SK-N-SH treated with all-trans-retinoic acid at 6 μM for 48 hours (cell line): ENCODE measurements around the gene MDGA2.

Source experiments
- ATAC-seq: fragments of 200-7000 bp; cut with Tn5 transposase; 3 replicates; pipeline ENCODE4 v1.9.1; 2020; ENCODE audit warnings: mild to moderate bottlenecking, moderate library complexity
- ARNTL ChIP-seq: fragments of 450-650 bp; formaldehyde crosslinking; IDR thresholded peaks from 2 replicates; pipeline ENCODE4 v1.5.0; 2020; ENCODE audit warnings: low read depth, mild to moderate bottlenecking, moderate library complexity, borderline replicate concordance
- BACH2 ChIP-seq: fragments of 250-450 bp; sonication (Bioruptor Pico); IDR thresholded peaks from 2 replicates; pipeline ENCODE4 v1.9.0; 2021; ENCODE audit warnings: mild to moderate bottlenecking, borderline replicate concordance
- CSDC2 ChIP-seq: fragments of 250-450 bp; sonication (Bioruptor Pico); IDR thresholded peaks from 2 replicates; pipeline ENCODE4 v1.5.0; 2020; ENCODE audit warnings: mild to moderate bottlenecking, moderate library complexity
- ESRRG ChIP-seq: fragments of 250-450 bp; sonication (Bioruptor Pico); IDR thresholded peaks from 2 replicates; pipeline ENCODE4 v1.6.1; 2021; ENCODE audit warnings: mild to moderate bottlenecking
- GLIS3 ChIP-seq: fragments of 250-450 bp; sonication (Bioruptor Pico); IDR thresholded peaks from 2 replicates; pipeline ENCODE4 v1.5.0; 2020; ENCODE audit warnings: mild to moderate bottlenecking, moderate library complexity
- ISL1 ChIP-seq: fragments of 250-450 bp; sonication (Bioruptor Pico); IDR thresholded peaks from 2 replicates; pipeline ENCODE4 v2.1.2; 2022; ENCODE audit warnings: mild to moderate bottlenecking, moderate library complexity
- OSR1 ChIP-seq: fragments of 250-450 bp; sonication (Bioruptor Pico); IDR thresholded peaks from 2 replicates; pipeline ENCODE4 v1.8.0; 2022; ENCODE audit warnings: moderate library complexity, mild to moderate bottlenecking, inconsistent platforms
- PPARA ChIP-seq: fragments of 250-450 bp; sonication (Bioruptor Pico); IDR thresholded peaks from 2 replicates; pipeline ENCODE4 v1.5.0; 2020; ENCODE audit warnings: mild to moderate bottlenecking, borderline replicate concordance
- RARB ChIP-seq: fragments of 250-450 bp; sonication (Bioruptor Pico); IDR thresholded peaks from 2 replicates; pipeline ENCODE4 v1.8.0; 2021; ENCODE audit warnings: mild to moderate bottlenecking, moderate library complexity
- SNAI2 ChIP-seq: fragments of 250-450 bp; sonication (Bioruptor Pico); IDR thresholded peaks from 2 replicates; pipeline ENCODE4 v1.5.0; 2020; ENCODE audit warnings: mild to moderate bottlenecking, moderate library complexity
- TCF4 ChIP-seq: fragments of 250-450 bp; sonication (Bioruptor Pico); IDR thresholded peaks from 2 replicates; pipeline ENCODE4 v1.8.0; 2021; ENCODE audit warnings: mild to moderate bottlenecking, moderate library complexity, borderline replicate concordance
- TOX ChIP-seq: fragments of 250-450 bp; sonication (Bioruptor Pico); IDR thresholded peaks from 2 replicates; pipeline ENCODE4 v1.8.0; 2021; ENCODE audit warnings: mild to moderate bottlenecking, moderate library complexity, borderline replicate concordance
- ZC3H10 ChIP-seq: fragments of 250-450 bp; sonication (Bioruptor Pico); IDR thresholded peaks from 2 replicates; pipeline ENCODE4 v1.5.1; 2021; ENCODE audit warnings: mild to moderate bottlenecking, moderate library complexity
- ZFP3 ChIP-seq: fragments of 250-450 bp; sonication (Bioruptor Pico); IDR thresholded peaks from 2 replicates; pipeline ENCODE4 v1.5.0; 2020; ENCODE audit warnings: mild to moderate bottlenecking, moderate library complexity
- ZFP30 ChIP-seq: fragments of 450-650 bp; formaldehyde crosslinking; IDR thresholded peaks from 2 replicates; pipeline ENCODE4 v1.5.0; 2022; ENCODE audit warnings: mild to moderate bottlenecking, moderate library complexity
- ZNF565 ChIP-seq: fragments of 450-650 bp; formaldehyde crosslinking; conservative IDR thresholded peaks from 2 replicates; pipeline ENCODE4 v1.5.0; 2020; ENCODE audit warnings: low read depth, mild to moderate bottlenecking, moderate library complexity
- ZNF70 ChIP-seq: fragments of 450-650 bp; formaldehyde crosslinking; IDR thresholded peaks from 2 replicates; pipeline ENCODE4 v1.5.0; 2020; ENCODE audit warnings: mild to moderate bottlenecking, moderate library complexity
- ZNF8 ChIP-seq: fragments of 450-650 bp; formaldehyde crosslinking; IDR thresholded peaks from 2 replicates; pipeline ENCODE4 v1.5.0; 2020; ENCODE audit warnings: mild to moderate bottlenecking, moderate library complexity
- TF ChIP-seq, protein P1 (sequence below): fragments of 250-450 bp; sonication (Bioruptor Pico); IDR thresholded peaks from 2 replicates; pipeline ENCODE4 v1.5.1; 2021; ENCODE audit warnings: mild to moderate bottlenecking, moderate library complexity
- TF ChIP-seq, protein P2 (sequence below): fragments of 250-450 bp; sonication (Bioruptor Pico); IDR thresholded peaks from 2 replicates; pipeline ENCODE4 v1.8.0; 2020; ENCODE audit warnings: mild to moderate bottlenecking, moderate library complexity, borderline replicate concordance
- TF ChIP-seq, protein P3 (sequence below): fragments of 250-450 bp; sonication (Bioruptor Pico); IDR thresholded peaks from 2 replicates; pipeline ENCODE4 v1.5.1; 2020; ENCODE audit warnings: low read depth, mild to moderate bottlenecking, moderate library complexity
- TF ChIP-seq, protein P4 (sequence below): fragments of 250-450 bp; sonication (Bioruptor Pico); IDR thresholded peaks from 2 replicates; pipeline ENCODE4 v1.5.0; 2020; ENCODE audit warnings: mild to moderate bottlenecking, moderate library complexity
- TF ChIP-seq, protein P5 (sequence below): fragments of 250-450 bp; sonication (Bioruptor Pico); IDR thresholded peaks from 2 replicates; pipeline ENCODE4 v1.8.0; 2021; ENCODE audit warnings: low read depth, mild to moderate bottlenecking, moderate library complexity, borderline replicate concordance

Gene MDGA2

DNA sequence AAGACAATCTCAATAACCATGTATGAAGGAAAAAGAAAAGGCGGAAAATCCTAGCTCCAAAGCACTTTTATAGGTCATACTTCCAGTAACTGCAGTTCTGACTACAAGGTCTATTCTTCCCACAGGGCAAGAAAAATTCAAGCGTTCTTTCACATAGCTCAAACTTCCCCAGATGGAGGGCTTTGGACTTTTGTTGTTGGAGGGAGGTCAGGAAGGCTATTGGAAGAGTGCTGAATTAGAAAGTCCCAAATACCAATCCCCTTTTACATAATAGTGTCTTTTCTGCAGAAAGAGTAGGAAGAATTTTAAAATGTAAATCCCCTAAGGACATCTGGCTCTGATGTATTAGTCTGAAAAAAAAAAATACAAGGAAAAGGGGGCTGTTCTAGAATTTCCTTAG lies 309.4 kb downstream of the MDGA2 start:
- TF ChIP-seq ISL1 (no peak), ZNF8 (CRISPR knock-in tag) (no peak)
- no peak for ATAC-seq

DNA sequence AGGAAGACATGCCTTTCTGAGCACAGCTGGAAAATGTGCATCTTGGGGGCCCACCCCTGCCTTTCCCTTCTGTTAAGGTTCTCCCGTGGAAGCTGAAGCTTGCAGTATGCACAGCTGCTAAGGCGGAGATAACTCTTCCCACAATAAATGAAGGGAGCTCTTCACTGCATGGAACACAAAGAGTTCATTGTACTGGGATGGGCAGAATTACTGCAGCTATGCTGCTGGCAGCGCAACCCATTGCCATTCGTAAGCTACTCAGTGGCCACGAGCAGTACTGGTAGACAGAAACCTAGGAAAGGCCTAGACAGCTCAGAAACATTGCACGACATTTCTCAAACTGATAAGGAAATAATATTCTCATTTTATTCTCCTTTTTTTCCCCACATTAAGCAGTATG lies 310.2 kb downstream of the MDGA2 start:
- no peak for TF ChIP-seq ZNF8 (CRISPR knock-in tag)
- no peak for TF ChIP-seq SNAI2 (CRISPR knock-in tag)
- no peak for ATAC-seq

DNA sequence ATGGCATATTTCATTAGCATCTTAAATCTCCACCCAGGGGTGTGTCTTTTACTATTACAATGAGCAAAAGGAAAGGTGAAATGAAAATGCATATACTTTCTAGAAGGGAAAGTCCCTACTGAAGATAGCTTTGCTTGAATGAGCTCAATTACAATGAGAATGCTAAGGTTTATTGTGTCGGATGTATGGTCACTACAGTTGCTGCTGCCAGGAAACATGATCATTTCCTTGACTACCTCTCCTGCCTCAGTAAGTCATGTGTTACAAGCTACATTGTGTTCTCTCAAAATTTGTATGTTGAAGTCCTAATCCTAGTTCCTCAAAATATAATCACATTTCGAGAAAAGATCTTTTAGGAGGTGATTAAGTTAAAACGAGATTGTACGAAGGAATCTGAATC lies 322.2 kb downstream of the MDGA2 start:
- no peak for ATAC-seq
- no peak for TF ChIP-seq RARB (CRISPR knock-in tag)
- TF ChIP-seq, protein P1, sequence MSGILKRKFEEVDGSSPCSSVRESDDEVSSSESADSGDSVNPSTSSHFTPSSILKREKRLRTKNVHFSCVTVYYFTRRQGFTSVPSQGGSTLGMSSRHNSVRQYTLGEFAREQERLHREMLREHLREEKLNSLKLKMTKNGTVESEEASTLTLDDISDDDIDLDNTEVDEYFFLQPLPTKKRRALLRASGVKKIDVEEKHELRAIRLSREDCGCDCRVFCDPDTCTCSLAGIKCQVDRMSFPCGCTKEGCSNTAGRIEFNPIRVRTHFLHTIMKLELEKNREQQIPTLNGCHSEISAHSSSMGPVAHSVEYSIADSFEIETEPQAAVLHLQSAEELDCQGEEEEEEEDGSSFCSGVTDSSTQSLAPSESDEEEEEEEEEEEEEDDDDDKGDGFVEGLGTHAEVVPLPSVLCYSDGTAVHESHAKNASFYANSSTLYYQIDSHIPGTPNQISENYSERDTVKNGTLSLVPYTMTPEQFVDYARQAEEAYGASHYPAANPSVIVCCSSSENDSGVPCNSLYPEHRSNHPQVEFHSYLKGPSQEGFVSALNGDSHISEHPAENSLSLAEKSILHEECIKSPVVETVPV (CRISPR knock-in tag), result no peak
- no peak for TF ChIP-seq ARNTL
- no peak for TF ChIP-seq CSDC2 (CRISPR knock-in tag)
- TF ChIP-seq TOX (CRISPR knock-in tag), result no peak

DNA sequence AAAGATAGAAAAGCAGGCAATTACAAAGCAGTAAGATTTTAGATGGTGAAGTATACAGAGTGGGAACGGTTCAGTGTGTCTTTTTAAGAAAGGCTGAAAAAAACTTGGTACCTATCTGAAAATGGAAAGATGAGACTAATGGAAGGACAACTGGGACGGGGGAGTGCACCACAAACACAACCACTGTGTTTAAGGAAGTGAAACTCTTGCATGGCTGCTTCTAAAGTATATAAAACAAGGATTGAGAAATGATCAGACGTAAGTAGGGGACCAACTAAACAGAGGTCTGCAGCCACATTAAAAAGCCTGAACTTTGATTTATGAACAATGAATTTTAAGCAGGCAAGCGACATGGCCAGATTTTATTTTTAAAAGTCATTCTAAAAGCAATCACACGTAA lies 328.6 kb downstream of the MDGA2 start:
- no peak for TF ChIP-seq ZNF8 (CRISPR knock-in tag)
- TF ChIP-seq ZNF565 (CRISPR knock-in tag), result no peak
- no peak for TF ChIP-seq SNAI2 (CRISPR knock-in tag)
- no peak for TF ChIP-seq ZNF70 (CRISPR knock-in tag)
- TF ChIP-seq, protein P2, sequence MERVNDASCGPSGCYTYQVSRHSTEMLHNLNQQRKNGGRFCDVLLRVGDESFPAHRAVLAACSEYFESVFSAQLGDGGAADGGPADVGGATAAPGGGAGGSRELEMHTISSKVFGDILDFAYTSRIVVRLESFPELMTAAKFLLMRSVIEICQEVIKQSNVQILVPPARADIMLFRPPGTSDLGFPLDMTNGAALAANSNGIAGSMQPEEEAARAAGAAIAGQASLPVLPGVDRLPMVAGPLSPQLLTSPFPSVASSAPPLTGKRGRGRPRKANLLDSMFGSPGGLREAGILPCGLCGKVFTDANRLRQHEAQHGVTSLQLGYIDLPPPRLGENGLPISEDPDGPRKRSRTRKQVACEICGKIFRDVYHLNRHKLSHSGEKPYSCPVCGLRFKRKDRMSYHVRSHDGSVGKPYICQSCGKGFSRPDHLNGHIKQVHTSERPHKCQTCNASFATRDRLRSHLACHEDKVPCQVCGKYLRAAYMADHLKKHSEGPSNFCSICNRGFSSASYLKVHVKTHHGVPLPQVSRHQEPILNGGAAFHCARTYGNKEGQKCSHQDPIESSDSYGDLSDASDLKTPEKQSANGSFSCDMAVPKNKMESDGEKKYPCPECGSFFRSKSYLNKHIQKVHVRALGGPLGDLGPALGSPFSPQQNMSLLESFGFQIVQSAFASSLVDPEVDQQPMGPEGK, result no peak
- TF ChIP-seq ZC3H10, result no peak
- TF ChIP-seq BACH2, result no peak
- TF ChIP-seq, protein P3, sequence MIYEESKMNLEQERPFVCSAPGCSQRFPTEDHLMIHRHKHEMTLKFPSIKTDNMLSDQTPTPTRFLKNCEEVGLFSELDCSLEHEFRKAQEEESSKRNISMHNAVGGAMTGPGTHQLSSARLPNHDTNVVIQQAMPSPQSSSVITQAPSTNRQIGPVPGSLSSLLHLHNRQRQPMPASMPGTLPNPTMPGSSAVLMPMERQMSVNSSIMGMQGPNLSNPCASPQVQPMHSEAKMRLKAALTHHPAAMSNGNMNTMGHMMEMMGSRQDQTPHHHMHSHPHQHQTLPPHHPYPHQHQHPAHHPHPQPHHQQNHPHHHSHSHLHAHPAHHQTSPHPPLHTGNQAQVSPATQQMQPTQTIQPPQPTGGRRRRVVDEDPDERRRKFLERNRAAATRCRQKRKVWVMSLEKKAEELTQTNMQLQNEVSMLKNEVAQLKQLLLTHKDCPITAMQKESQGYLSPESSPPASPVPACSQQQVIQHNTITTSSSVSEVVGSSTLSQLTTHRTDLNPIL (CRISPR knock-in tag), result no peak
- no peak for TF ChIP-seq GLIS3 (CRISPR knock-in tag)
- TF ChIP-seq, protein P1 (CRISPR knock-in tag), result no peak
- no peak for TF ChIP-seq ISL1
- no peak for TF ChIP-seq ZFP3
- TF ChIP-seq PPARA, result no peak
- no peak for TF ChIP-seq TOX (CRISPR knock-in tag)
- TF ChIP-seq OSR1, result no peak
- TF ChIP-seq, all 23 proteins: peak for 0
- no peak for ATAC-seq

DNA sequence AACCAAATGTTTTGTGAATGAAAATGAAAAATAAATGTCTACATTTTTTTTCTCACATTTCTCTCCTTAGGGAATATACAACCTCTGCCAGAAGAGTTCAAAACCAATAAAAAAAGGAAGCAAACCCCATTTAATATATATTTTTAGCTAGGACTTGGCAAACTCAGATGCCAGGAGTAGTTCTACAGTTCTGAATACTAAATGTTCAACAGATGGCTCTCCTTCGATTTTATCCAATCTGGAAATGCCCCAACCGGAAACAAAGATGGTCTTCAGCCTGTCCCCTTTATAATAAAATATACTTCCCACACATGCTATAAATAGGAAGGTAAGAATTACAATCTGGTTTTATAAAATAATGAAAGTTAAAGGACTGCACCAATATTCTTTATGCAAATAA lies 330.4 kb downstream of the MDGA2 start:
- TF ChIP-seq, protein P2, result no peak
- no peak for TF ChIP-seq PPARA
- TF ChIP-seq, protein P4, sequence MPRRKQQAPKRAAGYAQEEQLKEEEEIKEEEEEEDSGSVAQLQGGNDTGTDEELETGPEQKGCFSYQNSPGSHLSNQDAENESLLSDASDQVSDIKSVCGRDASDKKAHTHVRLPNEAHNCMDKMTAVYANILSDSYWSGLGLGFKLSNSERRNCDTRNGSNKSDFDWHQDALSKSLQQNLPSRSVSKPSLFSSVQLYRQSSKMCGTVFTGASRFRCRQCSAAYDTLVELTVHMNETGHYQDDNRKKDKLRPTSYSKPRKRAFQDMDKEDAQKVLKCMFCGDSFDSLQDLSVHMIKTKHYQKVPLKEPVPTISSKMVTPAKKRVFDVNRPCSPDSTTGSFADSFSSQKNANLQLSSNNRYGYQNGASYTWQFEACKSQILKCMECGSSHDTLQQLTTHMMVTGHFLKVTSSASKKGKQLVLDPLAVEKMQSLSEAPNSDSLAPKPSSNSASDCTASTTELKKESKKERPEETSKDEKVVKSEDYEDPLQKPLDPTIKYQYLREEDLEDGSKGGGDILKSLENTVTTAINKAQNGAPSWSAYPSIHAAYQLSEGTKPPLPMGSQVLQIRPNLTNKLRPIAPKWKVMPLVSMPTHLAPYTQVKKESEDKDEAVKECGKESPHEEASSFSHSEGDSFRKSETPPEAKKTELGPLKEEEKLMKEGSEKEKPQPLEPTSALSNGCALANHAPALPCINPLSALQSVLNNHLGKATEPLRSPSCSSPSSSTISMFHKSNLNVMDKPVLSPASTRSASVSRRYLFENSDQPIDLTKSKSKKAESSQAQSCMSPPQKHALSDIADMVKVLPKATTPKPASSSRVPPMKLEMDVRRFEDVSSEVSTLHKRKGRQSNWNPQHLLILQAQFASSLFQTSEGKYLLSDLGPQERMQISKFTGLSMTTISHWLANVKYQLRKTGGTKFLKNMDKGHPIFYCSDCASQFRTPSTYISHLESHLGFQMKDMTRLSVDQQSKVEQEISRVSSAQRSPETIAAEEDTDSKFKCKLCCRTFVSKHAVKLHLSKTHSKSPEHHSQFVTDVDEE (CRISPR knock-in tag), result no peak
- TF ChIP-seq CSDC2 (CRISPR knock-in tag), result no peak
- no peak for TF ChIP-seq ZFP30 (CRISPR knock-in tag)
- no peak for TF ChIP-seq RARB (CRISPR knock-in tag)
- TF ChIP-seq ESRRG (CRISPR knock-in tag), result no peak
- TF ChIP-seq ZFP3, result no peak
- TF ChIP-seq ZNF565 (CRISPR knock-in tag), result no peak
- no peak for TF ChIP-seq ZC3H10
- TF ChIP-seq SNAI2 (CRISPR knock-in tag), result no peak
- no peak for TF ChIP-seq OSR1
- TF ChIP-seq BACH2, result no peak
- TF ChIP-seq ISL1, result no peak
- TF ChIP-seq TCF4 (CRISPR knock-in tag), result no peak
- TF ChIP-seq, protein P5, sequence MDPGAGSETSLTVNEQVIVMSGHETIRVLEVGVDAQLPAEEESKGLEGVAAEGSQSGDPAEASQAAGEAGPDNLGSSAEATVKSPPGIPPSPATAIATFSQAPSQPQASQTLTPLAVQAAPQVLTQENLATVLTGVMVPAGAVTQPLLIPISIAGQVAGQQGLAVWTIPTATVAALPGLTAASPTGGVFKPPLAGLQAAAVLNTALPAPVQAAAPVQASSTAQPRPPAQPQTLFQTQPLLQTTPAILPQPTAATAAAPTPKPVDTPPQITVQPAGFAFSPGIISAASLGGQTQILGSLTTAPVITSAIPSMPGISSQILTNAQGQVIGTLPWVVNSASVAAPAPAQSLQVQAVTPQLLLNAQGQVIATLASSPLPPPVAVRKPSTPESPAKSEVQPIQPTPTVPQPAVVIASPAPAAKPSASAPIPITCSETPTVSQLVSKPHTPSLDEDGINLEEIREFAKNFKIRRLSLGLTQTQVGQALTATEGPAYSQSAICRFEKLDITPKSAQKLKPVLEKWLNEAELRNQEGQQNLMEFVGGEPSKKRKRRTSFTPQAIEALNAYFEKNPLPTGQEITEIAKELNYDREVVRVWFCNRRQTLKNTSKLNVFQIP, result no peak
- no peak for TF ChIP-seq ZNF70 (CRISPR knock-in tag)
- TF ChIP-seq, all 23 proteins: peak for 0
- ATAC-seq, result no peak
